Immature natural killer cell (primary cell): Measurements from ENCODE around the gene UTS2R. TPM values are rescaled to one million over a fixed set of nuclear protein-coding genes. Genes with fewer than 3 reads are reported as not detected.
"Not testable (repeated sequence)": the region's sequence is repeated elsewhere in the genome, so short reads cannot be mapped to it uniquely, and the experiment has no call there.

Source experiments
- DNase-seq, 3 donors: peaks; one replicate each; pipeline ENCODE4 v3.0.0; 2022; ENCODE audit warnings: mixed read lengths in 1 of 3
- H3K27ac Mint-ChIP-seq, 6 donors: one replicate each; pipeline ENCODE4 v1.8.0; 2020; ENCODE audit warnings: mixed read lengths in 6 of 6, mild to moderate bottlenecking in 5 of 6, inconsistent platforms in 4 of 6, moderate library complexity in 3 of 6
- H3K27me3 Mint-ChIP-seq, 3 donors: one replicate each; pipeline ENCODE4 v1.8.0; 2020 to 2021; ENCODE audit warnings: low read depth in 3 of 3, mild to moderate bottlenecking in 3 of 3, mixed read lengths in 3 of 3, moderate library complexity in 3 of 3, inconsistent platforms in 1 of 3
- H3K36me3 Mint-ChIP-seq, 3 donors: one replicate each; pipeline ENCODE4 v1.8.0; 2020; ENCODE audit warnings: mixed read lengths in 3 of 3, inconsistent platforms in 2 of 3, mild to moderate bottlenecking in 2 of 3
- H3K4me1 Mint-ChIP-seq, 2 donors: one replicate each; pipeline ENCODE4 v1.8.0; 2020; ENCODE audit warnings: inconsistent platforms in 2 of 2, mild to moderate bottlenecking in 2 of 2, mixed read lengths in 2 of 2, moderate library complexity in 1 of 2
- H3K4me3 Mint-ChIP-seq, 5 donors: one replicate each; pipeline ENCODE4 v1.8.0; 2020; ENCODE audit warnings: mild to moderate bottlenecking in 5 of 5, mixed read lengths in 5 of 5, inconsistent platforms in 3 of 5, moderate library complexity in 3 of 5
- H3K9me3 Mint-ChIP-seq, 6 donors: one replicate each; pipeline ENCODE4 v1.8.0; 2020; ENCODE audit warnings: mild to moderate bottlenecking in 6 of 6, mixed read lengths in 6 of 6, inconsistent platforms in 4 of 6, moderate library complexity in 3 of 6
- polyA plus RNA-seq, 3 donors: library from polyadenylated mRNA; unstranded; fragments of 300-500 nt; fragmentation: Illumina TruSeq; gene quantifications; one replicate each; pipeline ENCODE4 v1.2.3, GENCODE V29; 2021

Gene UTS2R
- polyA plus RNA-seq, 3 donors from 2014 or later: not detected

DNA sequence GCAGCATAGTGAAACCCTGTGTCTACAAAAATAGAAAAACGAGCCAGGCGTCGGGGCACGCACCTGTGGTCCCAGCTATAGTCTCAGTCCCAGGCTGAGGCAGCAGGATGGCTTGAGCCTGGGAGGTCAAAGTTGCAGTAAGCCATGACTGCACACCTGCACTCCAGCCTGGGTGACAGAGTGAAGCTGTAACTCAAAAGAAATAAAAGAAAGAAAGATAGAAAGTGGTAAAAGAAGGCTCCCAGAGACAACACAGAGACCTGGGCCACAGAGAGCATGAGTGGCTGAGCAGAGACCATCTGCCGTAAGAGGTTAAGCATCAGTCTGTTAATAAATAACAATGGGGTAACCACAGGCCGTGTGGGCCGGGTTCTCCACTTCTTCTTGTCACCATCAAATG is 31.3 kb downstream of the UTS2R start:
- no peak overlapping the region for H3K4me3 Mint-ChIP-seq
- H3K27me3 Mint-ChIP-seq: peaks cover 0 to 14% (median 5%) of the 10 kb centered on the region in 3 donors
- H3K4me1 Mint-ChIP-seq: peaks cover 18 to 20% of the 10 kb centered on the region in 2 donors
- peaks cover 3 to 16% (median 8%) of the 10 kb centered on the region in 3 donors for H3K36me3 Mint-ChIP-seq
- H3K9me3 Mint-ChIP-seq: no peaks in the 10 kb centered on the region
- DNase-seq: no peak
- peak overlapping the region in 2 of 6 donors; percentile 12 to 36 for H3K27ac Mint-ChIP-seq

DNA sequence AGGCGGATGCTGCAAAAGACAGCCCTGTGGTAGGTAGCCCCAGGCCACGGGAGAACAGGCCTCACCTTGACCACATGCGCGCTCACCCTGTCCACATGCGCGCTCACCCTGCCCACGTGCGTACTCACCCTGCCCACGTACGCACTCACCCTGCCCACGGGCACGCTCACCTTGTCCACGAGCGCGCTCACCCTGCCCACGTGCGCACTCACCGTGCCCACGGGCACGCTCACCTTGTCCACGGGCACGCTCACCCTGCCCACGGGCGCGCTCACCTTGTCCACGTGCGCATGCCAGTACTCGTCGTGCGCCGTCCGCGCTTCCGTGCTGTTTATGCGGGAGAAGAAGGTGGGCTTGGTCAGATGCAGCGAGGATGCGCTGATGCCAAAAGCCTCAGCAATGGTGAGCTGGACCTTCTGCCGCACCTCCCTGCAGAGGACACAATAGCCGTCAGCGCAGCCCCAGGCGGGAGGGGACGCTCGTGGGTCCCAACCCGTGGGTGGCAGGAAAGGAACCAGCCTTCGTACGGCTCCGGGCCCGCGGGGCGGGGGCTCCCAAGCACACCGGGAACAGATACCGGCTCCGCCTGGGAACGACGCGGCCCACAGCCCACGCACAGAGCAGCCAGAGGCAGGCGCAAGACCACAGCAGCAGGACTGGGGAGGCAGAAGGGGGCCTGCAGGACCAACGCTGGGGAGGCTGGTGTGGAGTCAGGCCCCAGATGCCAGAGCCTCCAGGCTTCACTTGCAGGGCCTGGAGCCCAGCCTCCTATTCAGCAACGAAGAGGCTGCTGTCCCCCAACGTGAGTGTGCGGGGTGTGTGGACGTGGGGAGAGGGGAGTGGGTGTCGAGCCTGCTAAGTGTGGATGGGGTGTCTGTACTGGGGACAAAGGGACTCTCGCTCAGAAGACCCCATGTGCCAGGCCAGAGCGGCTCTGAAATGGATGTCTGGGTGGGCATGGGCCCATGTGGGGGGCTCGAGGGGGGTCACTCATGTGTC is 32.4 kb downstream of the UTS2R start:
- peak in 1 of 3 donors; percentile 23 for DNase-seq
- peak overlapping the region in 2 of 6 donors; percentile 68 to 70 for H3K27ac Mint-ChIP-seq

DNA sequence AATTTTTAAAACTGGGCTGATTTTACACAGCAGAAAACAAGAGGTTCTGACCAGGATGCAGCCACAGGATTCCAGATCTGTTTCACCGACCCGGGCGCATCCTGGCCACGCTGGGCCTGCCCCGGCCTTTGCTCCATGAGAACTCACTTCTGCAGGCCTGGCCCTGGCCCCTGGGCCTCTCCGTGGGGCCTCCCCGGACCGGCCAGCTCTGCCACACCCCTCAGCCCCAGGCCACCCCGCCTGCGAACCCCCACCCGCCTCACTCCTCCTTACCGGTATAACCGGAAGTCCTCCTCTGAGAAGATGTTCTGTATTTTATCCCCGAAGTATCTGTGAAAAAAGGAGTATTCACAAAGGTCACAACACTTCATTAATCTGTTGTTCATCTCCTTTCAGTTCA is 33.5 kb downstream of the UTS2R start:
- Mint-ChIP-seq H3K36me3 (peaks cover 3 to 26% (median 17%) of the 10 kb centered on the region in 3 donors), H3K27ac (no peak overlapping the region), H3K9me3 (no peaks in the 10 kb centered on the region), H3K4me1 (peaks cover 16 to 22% of the 10 kb centered on the region in 2 donors), H3K27me3 (peaks cover 0 to 12% (median 8%) of the 10 kb centered on the region in 3 donors), H3K4me3 (no peak overlapping the region)
- DNase-seq: no peak

More for the DNA sequence above, 32.4 kb downstream of the UTS2R start:
- peaks cover 18 to 20% of the 10 kb centered on the region in 2 donors for H3K4me1 Mint-ChIP-seq
- H3K9me3 Mint-ChIP-seq: no peaks in the 10 kb centered on the region
- peaks cover 3 to 23% (median 13%) of the 10 kb centered on the region in 3 donors for H3K36me3 Mint-ChIP-seq
- H3K27me3 Mint-ChIP-seq: peaks cover 0 to 14% (median 6%) of the 10 kb centered on the region in 3 donors
- H3K4me3 Mint-ChIP-seq: no peak overlapping the region

DNA sequence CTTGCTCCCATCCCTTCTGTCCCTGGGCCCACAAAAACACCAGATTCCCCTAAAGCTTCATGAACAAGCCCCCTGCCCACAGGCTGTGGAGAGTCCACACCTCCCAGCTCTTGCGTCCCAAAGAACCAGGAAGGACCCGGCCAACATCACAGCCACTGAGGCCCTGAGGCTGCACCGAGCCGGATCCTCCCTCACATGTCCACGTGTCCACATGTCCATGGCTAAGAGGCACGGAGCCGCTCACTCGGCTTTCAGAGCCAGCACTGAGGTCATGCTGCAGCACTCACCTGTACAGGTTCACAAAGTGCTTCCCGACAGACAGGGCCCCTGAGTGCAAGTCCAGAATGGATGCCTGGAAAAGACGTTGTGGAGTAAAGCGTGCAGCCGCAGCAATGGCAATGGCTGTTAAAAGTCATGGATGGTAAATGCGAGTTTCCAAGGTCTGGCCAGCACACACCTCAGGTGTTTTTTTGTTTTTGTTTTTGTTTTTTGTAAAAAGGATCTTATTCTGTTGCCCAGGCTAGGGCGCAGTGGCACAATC is 34.6 kb downstream of the UTS2R start:
- Mint-ChIP-seq H3K4me3 (no peak overlapping the region), H3K27me3 (peaks cover 0 to 8% (median 8%) of the 10 kb centered on the region in 3 donors), H3K27ac (no peak overlapping the region), H3K36me3 (peaks cover 3 to 22% (median 14%) of the 10 kb centered on the region in 3 donors), H3K4me1 (peaks cover 6 to 12% of the 10 kb centered on the region in 2 donors), H3K9me3 (no peaks in the 10 kb centered on the region)
- DNase-seq: no peak

DNA sequence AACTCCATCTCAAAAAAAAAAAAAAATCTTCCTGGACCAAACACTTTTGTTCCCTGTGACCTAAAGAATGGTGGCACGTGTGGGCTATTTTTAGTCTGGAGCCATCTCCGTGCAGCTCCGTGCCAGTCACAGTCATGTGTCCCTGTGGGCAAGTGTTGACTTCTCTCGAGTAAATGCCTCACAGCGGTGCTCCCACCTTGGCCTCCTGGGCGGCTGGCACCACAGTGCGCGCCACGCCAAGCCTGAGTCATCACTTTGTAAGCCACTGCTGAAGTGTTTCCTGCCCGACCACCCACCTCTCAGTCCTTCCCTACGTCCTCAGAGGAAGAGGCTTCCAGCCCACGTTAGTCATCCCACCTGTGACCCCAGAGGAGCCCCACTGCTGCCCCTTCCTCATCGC is 35.7 kb downstream of the UTS2R start:
- DNase-seq: no peak
- Mint-ChIP-seq H3K27me3 (peaks cover 0 to 8% (median 5%) of the 10 kb centered on the region in 3 donors), H3K36me3 (peaks cover 3 to 22% (median 14%) of the 10 kb centered on the region in 3 donors), H3K4me3 (no peak overlapping the region), H3K9me3 (no peaks in the 10 kb centered on the region), H3K4me1 (peaks cover 0 to 6% of the 10 kb centered on the region in 2 donors), H3K27ac (peak overlapping the region in 1 of 6 donors; percentile 2)

DNA sequence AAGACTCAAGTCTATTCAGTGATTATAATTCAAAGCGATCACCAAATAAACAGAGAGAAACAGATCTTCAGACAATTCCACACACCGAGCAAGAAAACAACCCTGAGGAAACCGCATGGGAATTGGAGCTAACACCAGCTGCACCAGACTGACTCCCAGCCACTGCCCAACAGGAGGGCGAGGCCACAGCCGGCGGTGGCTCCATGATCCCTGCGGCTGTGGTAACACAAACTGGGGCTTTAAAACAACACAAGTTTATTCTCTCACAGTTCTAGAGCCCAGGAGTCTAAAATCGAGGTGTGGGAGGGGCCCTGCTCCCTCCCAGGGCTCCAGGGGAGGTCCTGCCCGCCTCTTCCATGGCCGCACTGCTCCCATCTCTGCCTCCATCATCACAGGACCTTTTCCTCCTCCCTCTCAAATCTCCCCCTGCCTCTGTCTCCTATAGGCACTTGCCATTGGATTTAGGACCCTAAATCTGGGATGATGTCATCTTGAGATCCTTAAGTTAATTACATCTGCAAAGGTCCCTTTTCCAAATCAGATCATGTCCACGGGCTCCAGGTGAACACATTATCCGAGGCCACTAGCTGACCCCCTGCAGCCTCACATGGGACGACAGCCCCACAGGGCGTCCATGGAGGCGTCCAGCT is 36.8 kb downstream of the UTS2R start:
- peak overlapping the region in 1 of 6 donors; percentile 13 for H3K27ac Mint-ChIP-seq
- peaks cover 0 to 17% (median 12%) of the 10 kb centered on the region in 3 donors for H3K36me3 Mint-ChIP-seq
- peaks cover 0 to 9% of the 10 kb centered on the region in 2 donors for H3K4me1 Mint-ChIP-seq
- peaks cover 0 to 6% (median 6%) of the 10 kb centered on the region in 3 donors for H3K27me3 Mint-ChIP-seq
- H3K4me3 Mint-ChIP-seq: no peak overlapping the region
- no peaks in the 10 kb centered on the region for H3K9me3 Mint-ChIP-seq
- DNase-seq: no peak

DNA sequence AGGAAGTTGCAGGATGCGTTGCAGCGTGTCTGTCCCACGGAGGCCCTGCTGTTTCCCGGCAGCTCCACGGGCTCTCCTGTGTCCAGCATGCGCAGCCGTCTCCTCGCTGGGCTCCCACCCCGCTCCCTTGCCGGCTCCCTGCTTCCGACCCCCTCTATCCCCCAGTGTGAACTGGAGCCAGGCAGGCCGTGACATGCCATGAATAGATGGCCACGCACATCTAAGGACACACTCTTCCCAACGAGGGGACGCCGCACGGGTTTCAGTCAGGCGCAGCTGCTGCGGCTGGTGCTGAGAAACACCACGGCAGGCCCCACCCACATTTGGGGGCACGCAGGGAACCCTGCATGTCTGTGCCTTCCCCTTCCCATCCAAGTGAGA is 37.4 kb downstream of the UTS2R start:
- H3K27ac Mint-ChIP-seq: no peak overlapping the region
- H3K9me3 Mint-ChIP-seq: no peaks in the 10 kb centered on the region
- H3K27me3 Mint-ChIP-seq: peaks cover 0 to 2% (median 2%) of the 10 kb centered on the region in 3 donors
- peaks cover 0 to 17% (median 12%) of the 10 kb centered on the region in 3 donors for H3K36me3 Mint-ChIP-seq
- peaks cover 0 to 7% of the 10 kb centered on the region in 2 donors for H3K4me1 Mint-ChIP-seq
- no peak overlapping the region for H3K4me3 Mint-ChIP-seq
- no peak for DNase-seq

DNA sequence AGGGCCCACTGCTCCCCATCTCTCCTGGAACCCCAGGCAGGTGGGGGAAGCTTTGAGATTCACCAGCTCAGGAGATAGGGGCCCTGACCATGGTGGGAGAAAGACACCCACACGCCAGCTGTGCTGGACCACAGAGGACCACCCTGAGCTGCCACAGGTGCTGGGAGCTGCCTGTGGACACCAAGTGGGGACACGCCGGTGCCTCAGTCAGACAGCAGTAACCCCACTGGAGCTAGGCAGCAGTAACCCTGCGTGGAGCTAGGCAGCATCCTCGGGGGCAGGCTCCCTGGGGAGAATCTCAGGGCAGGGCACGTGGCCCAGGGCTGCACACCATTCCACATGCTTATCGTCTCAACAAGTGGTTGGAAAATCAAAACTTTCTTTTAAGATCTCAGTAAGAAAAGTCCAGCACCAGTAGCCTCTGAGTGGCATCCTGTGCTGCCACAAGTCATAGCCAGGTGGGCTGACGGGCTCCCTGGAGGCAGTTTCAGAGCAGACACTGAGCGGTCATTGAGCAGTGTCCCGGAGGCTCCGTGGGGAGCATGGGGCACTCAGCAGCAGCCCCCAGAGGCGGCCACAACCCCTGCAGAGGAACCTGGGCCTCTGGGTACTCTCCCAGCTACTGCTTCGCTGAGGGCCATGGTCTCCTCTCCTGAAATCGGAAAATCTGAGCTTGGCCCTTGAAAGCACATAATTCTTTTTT is 38.6 kb downstream of the UTS2R start:
- H3K9me3 Mint-ChIP-seq: no peaks in the 10 kb centered on the region
- H3K36me3 Mint-ChIP-seq: peaks cover 0 to 21% (median 12%) of the 10 kb centered on the region in 3 donors
- no peak overlapping the region for H3K4me3 Mint-ChIP-seq
- no peak for DNase-seq
- H3K27me3 Mint-ChIP-seq: peaks cover 0 to 2% (median 2%) of the 10 kb centered on the region in 3 donors
- H3K27ac Mint-ChIP-seq: no peak overlapping the region
- H3K4me1 Mint-ChIP-seq: peaks cover 11 to 16% of the 10 kb centered on the region in 2 donors

DNA sequence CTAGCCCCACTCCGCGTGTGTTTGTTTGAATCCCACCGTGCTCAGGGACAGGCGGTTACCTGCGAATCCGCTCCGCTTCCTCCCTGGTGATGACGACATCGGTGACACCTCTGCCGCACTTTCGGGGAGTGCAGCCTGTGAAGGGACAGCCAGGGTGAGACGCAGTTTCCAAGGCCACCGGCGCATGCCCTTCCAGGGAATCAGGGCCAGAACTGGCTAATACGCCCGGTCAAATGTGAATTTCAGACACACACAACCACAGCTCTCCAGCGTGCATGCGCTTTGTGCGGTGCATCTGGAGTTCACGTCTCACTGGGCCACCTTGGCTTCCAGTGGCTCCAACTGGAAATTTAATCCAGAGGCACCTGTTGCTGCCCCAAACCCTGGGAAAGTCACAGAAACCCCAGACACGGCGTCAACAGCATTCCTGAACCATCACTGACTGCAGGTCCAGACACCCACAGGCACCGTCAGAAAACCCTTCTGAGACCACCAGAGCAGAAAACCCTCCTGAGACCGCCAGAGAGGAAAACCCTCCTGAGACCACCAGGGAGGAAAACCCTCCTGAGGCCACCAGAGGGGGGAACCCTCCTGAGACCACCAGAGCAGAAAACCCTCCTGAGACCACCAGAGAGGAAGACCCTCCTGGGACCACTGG is 40.0 kb downstream of the UTS2R start:
- Mint-ChIP-seq H3K9me3 (no peaks in the 10 kb centered on the region), H3K4me3 (no peak overlapping the region), H3K27ac (no peak overlapping the region), H3K4me1 (peaks cover 12 to 17% of the 10 kb centered on the region in 2 donors), H3K27me3 (peaks cover 0 to 2% (median 2%) of the 10 kb centered on the region in 3 donors), H3K36me3 (peaks cover 0 to 16% (median 12%) of the 10 kb centered on the region in 3 donors)
- no peak for DNase-seq

DNA sequence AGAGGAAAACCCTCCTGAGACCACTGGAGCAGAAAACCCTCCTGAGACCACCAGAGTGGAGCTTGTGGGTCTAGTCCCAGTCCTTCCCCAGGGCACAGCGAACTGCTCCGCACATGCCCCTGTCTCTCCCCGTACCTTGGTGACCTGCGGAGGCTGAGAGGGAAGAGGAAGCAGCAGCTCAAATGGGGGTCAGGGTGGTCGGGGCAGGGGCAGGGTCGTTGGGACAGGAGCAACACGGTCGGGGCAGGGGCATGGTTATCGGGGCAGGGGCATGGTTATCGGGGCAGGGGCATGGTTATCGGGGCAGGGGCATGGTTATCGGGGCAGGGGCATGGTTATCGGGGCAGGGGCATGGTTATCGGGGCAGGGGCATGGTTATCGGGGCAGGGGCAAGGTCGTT is 40.5 kb downstream of the UTS2R start:
- Mint-ChIP-seq H3K36me3 (peaks cover 0 to 16% (median 12%) of the 10 kb centered on the region in 3 donors), H3K4me1 (peaks cover 12 to 17% of the 10 kb centered on the region in 2 donors)
- H3K27ac Mint-ChIP-seq, H3K9me3 Mint-ChIP-seq, H3K4me3 Mint-ChIP-seq, DNase-seq, H3K27me3 Mint-ChIP-seq: not testable (repeated sequence)

DNA sequence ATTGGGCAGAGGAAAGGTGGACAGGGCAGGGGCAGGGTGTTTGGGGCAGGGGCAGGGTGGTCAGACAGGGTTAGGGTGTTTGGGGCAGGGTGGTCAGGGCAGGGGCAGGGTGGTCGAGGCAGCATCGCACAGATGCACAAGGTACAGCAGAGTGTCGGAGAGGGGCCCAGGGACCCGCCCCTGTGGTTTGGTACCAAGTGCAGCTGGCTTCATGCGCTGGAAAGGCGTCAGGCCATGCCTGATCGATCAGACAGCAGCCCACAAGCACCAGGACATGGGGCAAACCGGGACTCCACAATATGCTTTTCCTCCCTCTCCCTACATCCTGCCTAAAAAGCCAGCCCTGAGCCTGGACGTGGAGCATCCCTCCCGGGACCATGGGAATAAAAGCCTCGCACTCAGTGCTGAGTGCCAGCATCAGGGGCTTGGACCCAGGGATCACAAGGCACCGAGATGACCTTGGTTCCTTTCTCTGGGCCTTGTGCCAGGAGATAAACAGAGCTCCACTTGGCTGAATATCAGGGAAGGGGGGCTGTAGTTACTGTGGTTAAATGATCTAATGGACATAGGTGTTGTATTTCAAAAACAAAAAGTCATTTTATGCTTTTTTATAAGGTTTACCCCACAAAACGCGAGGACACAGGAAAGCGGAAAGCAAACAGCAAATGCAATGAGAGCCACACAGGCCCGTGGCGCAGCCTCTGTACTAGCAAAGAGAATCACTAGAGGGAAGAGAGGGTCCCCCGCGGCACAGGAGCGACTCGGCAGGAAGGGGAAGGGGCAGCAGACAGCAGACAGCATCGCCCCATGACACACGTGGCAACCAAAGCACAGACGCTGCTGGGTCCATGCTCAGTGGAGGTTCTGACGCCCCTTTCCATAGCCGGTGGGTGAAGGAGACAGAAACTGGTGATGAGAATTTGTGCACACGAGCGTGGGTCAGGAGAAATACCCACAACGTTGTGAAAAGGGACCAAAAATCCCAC is 41.3 kb downstream of the UTS2R start:
- peaks cover 17% of the 10 kb centered on the region in 2 donors for H3K4me1 Mint-ChIP-seq
- no peak for DNase-seq
- H3K36me3 Mint-ChIP-seq: peaks cover 0 to 14% (median 12%) of the 10 kb centered on the region in 3 donors
- no peaks in the 10 kb centered on the region for H3K9me3 Mint-ChIP-seq
- H3K27ac Mint-ChIP-seq: no peak overlapping the region
- H3K4me3 Mint-ChIP-seq: no peak overlapping the region
- peaks cover 0 to 4% (median 2%) of the 10 kb centered on the region in 3 donors for H3K27me3 Mint-ChIP-seq
